ENCODE measurements around the gene SLC11A1. TPM values are rescaled to one million over a fixed set of nuclear protein-coding genes. Genes with fewer than 3 reads are reported as not detected.

SLC11A1 gene
- total RNA-seq, 2 experiments from 2014 or later = 0.13 to 0.23 TPM

DNA sequence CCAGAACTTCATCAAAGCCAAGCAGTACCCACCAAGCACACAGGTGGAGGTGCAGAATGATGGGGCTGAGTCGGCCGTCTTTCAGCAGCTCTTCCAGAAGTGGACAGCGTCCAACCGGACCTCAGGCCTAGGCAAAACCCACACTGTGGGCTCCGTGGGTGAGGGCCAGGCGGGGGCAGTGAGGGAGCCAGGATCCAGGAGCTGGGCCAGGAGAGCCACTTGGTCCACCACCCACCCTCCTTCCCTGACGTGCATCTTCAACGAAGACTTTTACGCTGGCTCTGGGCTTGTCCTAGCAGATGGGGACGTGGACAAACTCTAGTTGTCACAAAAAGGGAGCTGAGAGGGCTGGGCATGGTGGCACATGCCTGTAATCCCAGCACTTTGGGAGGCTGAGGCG is 48.6 kb downstream of the SLC11A1 start:
- Mint-ChIP-seq H3K4me3 (no peak overlapping the region), H3K4me1 (ENCODE audit: low read depth) (no peaks in the 10 kb centered on the region), H3K9me3 (no peaks in the 10 kb centered on the region), H3K36me3 (ENCODE audit: low read depth) (no peaks in the 10 kb centered on the region), H3K27me3 (no peaks in the 10 kb centered on the region), H3K27ac (no peak overlapping the region)
- POLR2A ChIA-PET = interaction anchor here (1.3 kb wide), 1 partner anchor 29 kb away, joined by 3 read pairs; no protein-coding TSS in a partner anchor
- DNase-seq = no peak
- TF ChIP-seq, protein P1, sequence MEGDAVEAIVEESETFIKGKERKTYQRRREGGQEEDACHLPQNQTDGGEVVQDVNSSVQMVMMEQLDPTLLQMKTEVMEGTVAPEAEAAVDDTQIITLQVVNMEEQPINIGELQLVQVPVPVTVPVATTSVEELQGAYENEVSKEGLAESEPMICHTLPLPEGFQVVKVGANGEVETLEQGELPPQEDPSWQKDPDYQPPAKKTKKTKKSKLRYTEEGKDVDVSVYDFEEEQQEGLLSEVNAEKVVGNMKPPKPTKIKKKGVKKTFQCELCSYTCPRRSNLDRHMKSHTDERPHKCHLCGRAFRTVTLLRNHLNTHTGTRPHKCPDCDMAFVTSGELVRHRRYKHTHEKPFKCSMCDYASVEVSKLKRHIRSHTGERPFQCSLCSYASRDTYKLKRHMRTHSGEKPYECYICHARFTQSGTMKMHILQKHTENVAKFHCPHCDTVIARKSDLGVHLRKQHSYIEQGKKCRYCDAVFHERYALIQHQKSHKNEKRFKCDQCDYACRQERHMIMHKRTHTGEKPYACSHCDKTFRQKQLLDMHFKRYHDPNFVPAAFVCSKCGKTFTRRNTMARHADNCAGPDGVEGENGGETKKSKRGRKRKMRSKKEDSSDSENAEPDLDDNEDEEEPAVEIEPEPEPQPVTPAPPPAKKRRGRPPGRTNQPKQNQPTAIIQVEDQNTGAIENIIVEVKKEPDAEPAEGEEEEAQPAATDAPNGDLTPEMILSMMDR (IDR thresholded peaks at IDR 0.05) = no peak
- no peak for ATAC-seq
- intact Hi-C loops (cut with micrococcal nuclease) = no loop called here
- CTCF ChIA-PET = interaction anchor here (0.9 to 1.4 kb wide), 5 partner anchors 9 to 468 kb away, joined by 3 to 4 read pairs (median 3); no protein-coding TSS in a partner anchor

- Mint-ChIP-seq H3K4me1 (ENCODE audit: low read depth) (no peaks in the 10 kb centered on the region), H3K9me3 (no peaks in the 10 kb centered on the region), H3K27ac (no peak overlapping the region), H3K4me3 (no peak overlapping the region), H3K36me3 (ENCODE audit: low read depth) (no peaks in the 10 kb centered on the region), H3K27me3 (no peaks in the 10 kb centered on the region)
- no peak for DNase-seq
- TF ChIP-seq, protein P1 (IDR thresholded peaks at IDR 0.05) = no peak
- POLR2A ChIA-PET = interaction anchor here (1.0 to 1.3 kb wide), 2 partner anchors 11 to 30 kb away, joined by 3 read pairs; no protein-coding TSS in a partner anchor
- CTCF ChIA-PET = interaction anchor here (0.9 to 1.0 kb wide), 2 partner anchors 33 to 216 kb away, joined by 3 read pairs; no protein-coding TSS in a partner anchor
- ATAC-seq = no peak
- intact Hi-C loops (cut with micrococcal nuclease) = no loop called here
Observed at GRCh38 chr2:218431878-218432277, 49.8 kb downstream of the SLC11A1 start.

DNA sequence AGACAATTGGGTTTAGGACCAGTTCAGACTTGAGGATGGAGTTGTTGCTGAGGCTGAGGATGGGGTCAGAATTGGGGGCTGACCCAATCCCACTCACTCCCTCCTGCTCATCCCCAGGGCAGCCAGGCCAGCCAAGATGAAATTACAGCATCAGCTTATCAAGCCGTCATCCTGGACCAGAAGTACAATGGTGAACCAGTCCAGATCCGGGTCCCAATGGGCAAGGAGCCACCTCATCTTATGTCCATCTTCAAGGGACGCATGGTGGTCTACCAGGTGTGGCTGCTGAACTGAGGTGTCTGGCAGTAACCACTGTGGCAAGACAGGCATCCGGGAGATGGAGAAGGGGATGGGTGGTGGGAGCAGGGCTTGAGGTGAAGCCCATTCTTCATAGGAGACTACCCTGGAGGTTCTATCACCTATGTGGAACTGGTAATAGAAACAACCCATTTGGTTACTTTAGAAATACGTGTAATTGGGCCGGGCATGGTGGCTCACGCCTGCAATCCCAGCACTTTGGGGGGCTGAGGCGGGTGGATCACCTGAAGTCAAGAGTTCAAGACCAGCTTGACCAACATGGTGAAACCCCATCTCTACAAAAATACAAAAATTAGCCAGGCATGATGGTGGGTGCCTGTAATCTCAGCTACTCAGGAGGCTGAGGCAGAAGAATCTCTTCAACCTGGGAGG is 50.7 kb downstream of the SLC11A1 start:
- H3K27ac Mint-ChIP-seq = no peak overlapping the region
- intact Hi-C loops (cut with micrococcal nuclease) = no loop called here
- POLR2A ChIA-PET = no interaction called here
- TF ChIP-seq, protein P1 (IDR thresholded peaks at IDR 0.05) = no peak
- CTCF ChIA-PET = no interaction called here
- no peak for ATAC-seq
- H3K27me3 Mint-ChIP-seq = no peaks in the 10 kb centered on the region
- no peak overlapping the region for H3K4me3 Mint-ChIP-seq
- H3K36me3 Mint-ChIP-seq (ENCODE audit: low read depth) = no peaks in the 10 kb centered on the region
- no peaks in the 10 kb centered on the region for H3K9me3 Mint-ChIP-seq
- no peak for DNase-seq
- H3K4me1 Mint-ChIP-seq (ENCODE audit: low read depth) = no peaks in the 10 kb centered on the region

DNA sequence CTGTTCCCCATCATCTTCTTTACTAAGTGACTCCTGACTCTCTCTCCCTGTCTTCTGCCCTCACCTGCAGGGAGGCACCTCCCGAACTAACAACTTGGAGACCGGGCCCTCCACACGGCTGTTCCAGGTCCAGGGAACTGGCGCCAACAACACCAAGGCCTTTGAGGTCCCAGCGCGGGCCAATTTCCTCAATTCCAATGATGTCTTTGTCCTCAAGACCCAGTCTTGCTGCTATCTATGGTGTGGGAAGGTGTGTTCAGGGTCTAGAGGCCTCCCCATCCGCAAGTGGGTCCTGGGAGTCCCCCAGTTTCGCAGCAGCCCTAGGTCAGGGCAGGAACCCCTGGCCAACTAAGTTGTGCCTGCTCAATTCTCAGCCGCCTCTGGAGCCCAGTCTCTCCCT is 52.4 kb downstream of the SLC11A1 start:
- intact Hi-C loops (cut with micrococcal nuclease) = no loop called here
- ATAC-seq (no peak), DNase-seq (no peak)
- no peaks in the 10 kb centered on the region for H3K4me1 Mint-ChIP-seq (ENCODE audit: low read depth)
- ChIA-PET CTCF (no interaction called here), POLR2A (interaction anchor here (0.6 kb wide), 1 partner anchor 26 kb away, joined by 3 read pairs; no protein-coding TSS in a partner anchor)
- H3K27me3 Mint-ChIP-seq = no peaks in the 10 kb centered on the region
- no peaks in the 10 kb centered on the region for H3K9me3 Mint-ChIP-seq
- H3K36me3 Mint-ChIP-seq (ENCODE audit: low read depth) = no peaks in the 10 kb centered on the region
- TF ChIP-seq, protein P1 (IDR thresholded peaks at IDR 0.05) = no peak
- no peak overlapping the region for H3K4me3 Mint-ChIP-seq
- H3K27ac Mint-ChIP-seq = no peak overlapping the region

Data from activated CD8-positive, alpha-beta T cell treated with anti-CD3 and anti-CD28 coated beads for 36 hours (primary cell).